AG10803 (cell line): ENCODE data around the gene ANKS1B.

ENCODE experiments used
- DNase-seq: peaks from one replicate; pipeline ENCODE4 v3.0.0; 2010; ENCODE audit warnings: low read depth
- H3K4me3 ChIP-seq: 2 replicates; pipeline ENCODE4 v1.5.1; 2011; ENCODE audit warnings: mild to moderate bottlenecking, low read length, control low read depth
- CTCF ChIP-seq: conservative IDR thresholded peaks from 2 replicates; pipeline ENCODE4 v1.5.1; 2011; ENCODE audit warnings: mild to moderate bottlenecking, low read length, control low read depth, inconsistent platforms

ANKS1B gene

GRCh38 chr12:98699586-98699985 is 1285.2 kb downstream of the ANKS1B start:
- no peak for TF ChIP-seq CTCF
- no peak overlapping the region for H3K4me3 ChIP-seq
- peak; percentile 20 for DNase-seq

- DNase-seq = peak; percentile 72
- TF ChIP-seq CTCF = peak; percentile 80
- no peak overlapping the region for H3K4me3 ChIP-seq
These were observed 1285.9 kb downstream of the ANKS1B start for GRCh38 chr12:98698603-98699463.

- TF ChIP-seq CTCF = no peak
- no peak for DNase-seq
- no peak overlapping the region for H3K4me3 ChIP-seq
These were observed 1287.5 kb downstream of the ANKS1B start for GRCh38 chr12:98697209-98697608.

DNA sequence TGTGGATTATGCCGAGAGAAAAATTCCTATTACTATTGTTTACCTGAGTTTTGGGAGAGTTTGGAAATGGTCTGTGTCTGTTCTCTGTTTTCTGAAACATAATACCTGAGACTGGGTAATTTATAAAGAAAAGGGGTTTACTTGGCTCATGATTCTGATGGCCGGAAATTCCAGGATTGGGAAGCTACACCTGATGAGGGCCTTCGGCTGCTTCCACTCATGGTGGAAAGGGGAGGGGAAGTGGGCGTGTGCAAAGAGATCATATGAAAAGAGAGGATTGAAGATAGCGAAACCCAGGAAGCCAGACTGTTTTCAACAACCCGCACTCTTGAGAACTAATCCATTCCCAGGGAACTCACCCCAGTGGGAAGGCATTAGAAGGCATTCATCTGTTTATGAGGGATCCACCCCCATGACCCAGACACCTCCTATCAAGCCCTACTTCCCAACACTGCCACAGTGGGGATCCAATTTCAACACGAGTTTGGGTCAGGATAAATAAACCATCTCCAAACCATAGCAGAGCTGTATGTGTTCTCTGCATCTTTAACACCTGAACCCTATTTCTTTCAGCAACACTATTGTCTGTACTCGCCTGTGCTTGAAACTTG is 1288.6 kb downstream of the ANKS1B start:
- no peak for DNase-seq
- no peak for TF ChIP-seq CTCF
- no peak overlapping the region for H3K4me3 ChIP-seq

- no peak overlapping the region for H3K4me3 ChIP-seq
- TF ChIP-seq CTCF = no peak
These were observed 1293.4 kb downstream of the ANKS1B start for GRCh38 chr12:98691351-98691750.

DNA sequence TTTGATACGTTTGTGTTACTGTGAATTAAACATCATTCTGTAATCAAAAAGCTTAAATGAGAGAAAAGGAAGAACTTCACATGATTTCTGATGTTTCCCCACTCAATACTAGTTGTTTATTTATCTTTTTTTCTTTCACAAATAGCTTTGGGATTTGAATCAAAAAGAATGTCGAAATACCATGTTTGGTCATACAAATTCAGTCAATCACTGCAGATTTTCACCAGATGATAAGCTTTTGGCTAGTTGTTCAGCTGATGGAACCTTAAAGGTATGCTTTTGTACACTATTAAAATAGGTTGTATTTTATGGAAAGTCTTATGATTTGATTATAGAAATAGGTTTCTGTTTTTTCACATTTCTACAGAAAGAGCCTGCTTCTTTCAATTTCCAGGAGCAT is 1298.1 kb downstream of the ANKS1B start:
- no peak for TF ChIP-seq CTCF
- H3K4me3 ChIP-seq = no peak overlapping the region
- peak; percentile 8 for DNase-seq

More at GRCh38 chr12:98691351-98691750, 1293.4 kb downstream of the ANKS1B start:
- no peak for DNase-seq
